Measurements from ENCODE around the gene CACNG4. TPM values are rescaled to one million over a fixed set of nuclear protein-coding genes. Genes with fewer than 3 reads are reported as not detected.

Gene CACNG4
- total and polyA plus RNA-seq, 10 donors: not detected

- Histone ChIP-seq H3K36me3 (no peaks in the 10 kb centered on the region), H3K4me3 (no peak overlapping the region), H3K27ac (no peak overlapping the region), H3K4me1 (no peaks in the 10 kb centered on the region), H3K27me3 (replicated peaks in 1 of 7) (peaks cover 0 to 11% (median 0%) of the 10 kb centered on the region in 7 donors), H3K9me3 (peaks cover 0 to 7% (median 0%) of the 10 kb centered on the region in 8 donors)
- no peak for DNase-seq
- TF ChIP-seq CTCF (IDR thresholded peaks at IDR 0.05 in 8 of 11, conservative IDR thresholded peaks at IDR 0.05 in 3 of 11) (no peak), POLR2A (IDR thresholded peaks at IDR 0.05) (no peak), POLR2AphosphoS5 (IDR thresholded peaks at IDR 0.05) (no peak)
- intact Hi-C loops (cut with DNase I; ENCODE audit: low total_unique reads): no loop called here
- WGBS, 5 donors: 79 to 93% (median 85%) methylated on average over 5 of the region's 5 CpGs
These were observed 32.4 kb downstream of the CACNG4 start for GRCh38 chr17:66996926-66997325.

GRCh38 chr17:67003231-67003630 is 38.7 kb downstream of the CACNG4 start:
- 84 to 94% (median 91%) methylated on average over 2 of the region's 2 CpGs for WGBS, 5 donors
- no peak overlapping the region for H3K27ac ChIP-seq
- no peak for DNase-seq
- intact Hi-C loops (cut with DNase I; ENCODE audit: low total_unique reads): no loop called here
- TF ChIP-seq POLR2A (IDR thresholded peaks at IDR 0.05) (no peak), CTCF (IDR thresholded peaks at IDR 0.05 in 8 of 11, conservative IDR thresholded peaks at IDR 0.05 in 3 of 11) (no peak), POLR2AphosphoS5 (IDR thresholded peaks at IDR 0.05) (no peak)
- no peaks in the 10 kb centered on the region for H3K4me1 ChIP-seq
- H3K4me3 ChIP-seq: no peak overlapping the region
- H3K36me3 ChIP-seq: no peaks in the 10 kb centered on the region
- H3K27me3 ChIP-seq (replicated peaks in 1 of 7): peaks cover 0 to 31% (median 0%) of the 10 kb centered on the region in 7 donors
- peaks cover 0 to 16% (median 2%) of the 10 kb centered on the region in 8 donors for H3K9me3 ChIP-seq

- H3K9me3 ChIP-seq: peaks cover 0 to 24% (median 2%) of the 10 kb centered on the region in 8 donors
- DNase-seq: no peak
- 68 to 82% (median 75%) methylated on average over 11 of the region's 11 CpGs for WGBS, 5 donors
- no peaks in the 10 kb centered on the region for H3K4me1 ChIP-seq
- H3K27ac ChIP-seq: no peak overlapping the region
- no peak for TF ChIP-seq POLR2AphosphoS5 (IDR thresholded peaks at IDR 0.05)
- H3K36me3 ChIP-seq: no peaks in the 10 kb centered on the region
- no peak overlapping the region for H3K4me3 ChIP-seq
- intact Hi-C loops (cut with DNase I; ENCODE audit: low total_unique reads): no loop called here
- peaks cover 0 to 31% (median 0%) of the 10 kb centered on the region in 7 donors for H3K27me3 ChIP-seq (replicated peaks in 1 of 7)
These were observed 39.7 kb downstream of the CACNG4 start for GRCh38 chr17:67004181-67004580.

- Histone ChIP-seq H3K9me3 (peaks cover 0 to 28% (median 5%) of the 10 kb centered on the region in 8 donors), H3K4me3 (no peak overlapping the region), H3K27ac (no peak overlapping the region), H3K4me1 (no peaks in the 10 kb centered on the region), H3K27me3 (replicated peaks in 1 of 7) (peaks cover 0 to 31% (median 0%) of the 10 kb centered on the region in 7 donors), H3K36me3 (no peaks in the 10 kb centered on the region)
- WGBS, 5 donors: 85 to 92% (median 88%) methylated on average over 6 of the region's 6 CpGs
- intact Hi-C loops (cut with DNase I; ENCODE audit: low total_unique reads): no loop called here
- no peak for DNase-seq
- TF ChIP-seq POLR2A (IDR thresholded peaks at IDR 0.05) (no peak), CTCF (IDR thresholded peaks at IDR 0.05 in 8 of 11, conservative IDR thresholded peaks at IDR 0.05 in 3 of 11) (no peak), POLR2AphosphoS5 (IDR thresholded peaks at IDR 0.05) (no peak)
These were observed 42.8 kb downstream of the CACNG4 start for GRCh38 chr17:67007266-67007665.

- no peak overlapping the region for H3K27ac ChIP-seq
- DNase-seq: no peak
- no peaks in the 10 kb centered on the region for H3K36me3 ChIP-seq
- TF ChIP-seq POLR2AphosphoS5 (IDR thresholded peaks at IDR 0.05) (no peak), CTCF (IDR thresholded peaks at IDR 0.05 in 8 of 11, conservative IDR thresholded peaks at IDR 0.05 in 3 of 11) (no peak), POLR2A (IDR thresholded peaks at IDR 0.05) (no peak)
- no peak overlapping the region for H3K4me3 ChIP-seq
- H3K9me3 ChIP-seq: peaks cover 0 to 28% (median 5%) of the 10 kb centered on the region in 8 donors
- H3K27me3 ChIP-seq (replicated peaks in 1 of 7): peaks cover 0 to 31% (median 0%) of the 10 kb centered on the region in 7 donors
- intact Hi-C loops (cut with DNase I; ENCODE audit: low total_unique reads): no loop called here
- H3K4me1 ChIP-seq: no peaks in the 10 kb centered on the region
- 78 to 86% (median 85%) methylated on average over 6 of the region's 6 CpGs for WGBS, 5 donors
These were observed 43.6 kb downstream of the CACNG4 start for GRCh38 chr17:67008101-67008500.

All from spleen (tissue), 11 donors.